HG03039 (cell line): Measurements from ENCODE around the gene PSTPIP1.

ENCODE experiments used
- ATAC-seq: cut with Tn5 transposase; IDR thresholded peaks from one replicate; pipeline ENCODE4 v1.9.1; 2021; ENCODE audit warnings: mild to moderate bottlenecking, moderate library complexity; ENCODE audit not compliant: unreplicated experiment

Gene PSTPIP1

DNA sequence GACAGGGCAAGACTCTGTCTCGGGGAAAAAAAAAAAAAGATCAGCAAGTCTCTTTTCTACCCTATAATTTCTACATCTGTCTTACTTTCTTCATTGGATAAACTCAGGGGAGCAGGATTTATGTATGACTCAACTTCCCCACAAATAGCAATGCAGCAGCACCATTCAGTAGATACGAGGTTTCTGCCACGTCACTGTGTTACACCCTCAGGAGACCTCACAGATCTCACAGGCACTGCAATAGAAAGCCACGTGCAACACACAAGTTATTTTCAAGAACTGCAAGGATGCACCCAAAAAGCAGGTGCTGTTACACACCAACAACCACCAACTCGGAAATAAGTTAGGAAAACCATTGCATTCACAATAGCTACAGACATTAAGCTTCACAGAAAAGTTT lies 45.7 kb downstream of the PSTPIP1 start:
- ATAC-seq, result no peak

DNA sequence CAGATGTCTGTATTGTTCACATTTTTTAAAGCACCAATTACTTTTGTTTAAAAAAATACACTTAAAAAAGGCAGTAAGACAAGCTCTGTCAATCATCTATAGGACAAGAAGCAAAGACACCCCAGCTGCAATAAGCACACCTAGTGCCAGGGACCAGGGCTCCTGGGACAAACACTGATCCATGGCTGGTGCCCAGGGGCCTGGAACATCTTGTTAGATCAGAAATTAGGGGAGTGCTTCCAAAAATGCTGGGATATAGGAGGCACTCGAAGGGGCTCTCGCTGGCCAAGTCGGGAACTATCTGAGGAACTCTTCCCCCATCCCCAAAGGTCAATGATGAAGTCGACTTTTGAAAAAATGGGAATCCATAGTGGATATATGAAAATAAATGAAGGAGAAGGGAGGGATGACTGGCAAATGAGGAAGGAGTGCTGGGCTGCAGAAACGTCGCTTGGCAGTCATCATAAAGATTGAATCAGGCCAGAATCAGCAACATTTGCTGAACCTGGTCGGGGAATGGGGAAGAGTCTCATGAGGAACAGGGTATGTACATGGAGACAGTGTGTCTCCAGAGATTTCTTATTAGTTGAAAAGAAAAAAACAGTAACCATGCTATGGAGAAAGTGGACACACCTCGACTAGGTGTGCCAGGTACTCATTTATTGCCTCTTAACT lies 47.5 kb downstream of the PSTPIP1 start:
- ATAC-seq, result no peak

DNA sequence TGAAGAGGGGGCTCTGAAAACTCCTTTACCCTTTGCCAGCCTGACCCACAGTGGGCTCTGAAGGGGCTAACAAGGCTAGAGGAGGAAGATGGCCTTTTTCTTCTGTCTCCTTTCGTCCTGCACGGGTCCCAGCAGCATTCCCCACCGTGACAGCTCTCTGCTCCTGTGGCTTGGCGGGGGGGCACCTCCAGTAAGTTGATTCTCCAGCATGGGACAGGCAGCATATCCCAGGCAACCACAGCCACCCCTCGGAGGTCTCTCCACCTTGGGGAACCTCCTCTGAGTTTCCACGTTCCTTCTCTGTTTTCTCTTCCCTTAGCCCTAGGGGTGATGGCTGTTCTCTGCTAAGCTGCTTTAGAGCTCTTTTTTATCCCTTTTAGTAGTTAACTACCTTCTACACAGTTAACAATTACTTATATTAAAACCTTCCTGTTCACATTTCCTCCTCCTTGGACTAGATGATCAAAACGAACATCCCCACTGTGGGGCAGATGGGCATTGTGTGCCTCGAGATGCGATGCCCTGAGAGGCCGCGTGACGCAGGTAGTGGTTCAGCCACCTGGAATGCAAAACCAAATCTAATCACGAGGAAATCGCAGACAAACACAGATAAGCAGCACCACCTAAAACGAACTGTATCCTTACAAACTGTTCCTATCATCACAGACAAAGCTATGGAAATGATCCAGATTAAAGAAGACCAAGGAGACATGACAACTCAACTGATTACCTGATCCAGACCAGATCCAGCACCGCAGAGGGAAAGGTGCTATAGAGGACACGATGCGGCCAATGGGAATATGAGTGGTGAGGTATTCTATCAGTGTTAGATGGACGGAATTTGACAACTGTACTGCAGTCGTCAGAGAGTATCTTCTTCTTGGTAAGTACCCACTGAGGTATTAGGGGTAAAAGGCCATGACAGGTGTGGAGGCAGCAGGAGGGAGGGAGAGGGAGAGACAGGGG lies 48.3 kb downstream of the PSTPIP1 start:
- no peak for ATAC-seq

DNA sequence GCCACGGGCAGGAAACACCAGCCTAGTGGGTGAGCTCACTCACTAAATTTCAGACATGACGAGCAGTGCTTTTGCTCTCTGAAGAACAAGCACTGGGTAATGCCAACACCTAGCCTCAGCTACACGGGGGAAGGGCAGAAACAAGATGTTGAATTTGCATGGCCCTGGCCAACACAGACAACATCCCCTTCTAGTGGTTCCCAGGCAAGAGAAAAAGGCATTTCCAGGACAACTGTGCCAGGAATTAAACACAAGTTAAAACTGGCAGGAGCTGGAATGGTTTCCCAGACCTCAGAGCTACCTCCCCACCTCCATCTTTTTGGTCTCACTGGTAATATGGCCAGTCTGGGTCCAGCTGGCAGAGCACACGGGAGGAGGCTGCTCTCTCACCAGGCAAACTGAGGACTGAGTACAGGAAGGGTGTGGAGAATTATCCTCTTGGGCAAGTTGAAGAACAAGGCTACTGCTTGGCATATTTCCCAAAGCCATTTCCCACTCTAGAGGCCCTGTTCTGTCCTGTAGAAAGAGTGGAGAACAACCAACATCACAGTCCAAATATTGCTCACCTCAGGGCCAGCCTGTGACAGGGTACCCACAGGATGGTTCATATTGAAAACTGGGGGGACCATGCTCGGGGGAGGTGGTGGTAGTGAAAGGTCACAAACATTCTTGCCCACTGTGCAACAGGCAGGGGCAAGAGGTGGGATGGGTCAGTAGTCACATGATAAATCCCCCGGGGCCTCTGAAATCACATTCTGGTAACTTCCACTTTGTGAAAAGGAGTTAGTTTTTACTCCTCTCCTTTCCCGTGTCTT lies 49.5 kb downstream of the PSTPIP1 start:
- no peak for ATAC-seq

DNA sequence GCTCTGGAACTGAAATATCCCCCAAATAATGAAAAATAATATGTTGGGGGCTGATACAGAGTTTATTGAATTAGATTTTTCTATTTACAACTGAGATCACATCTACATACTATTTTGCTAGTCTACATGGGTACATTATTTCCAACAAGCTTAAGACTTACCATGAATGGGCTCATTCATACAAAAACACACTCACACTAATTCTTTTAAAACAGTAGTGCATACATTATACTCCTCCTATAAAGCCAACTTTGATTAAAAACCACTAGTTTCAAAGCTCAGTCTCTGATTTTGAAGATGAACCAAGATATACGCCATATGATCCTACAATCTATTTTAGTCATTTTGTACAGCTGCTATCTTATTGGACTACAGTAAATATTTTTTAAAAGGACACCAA lies 51.1 kb downstream of the PSTPIP1 start:
- ATAC-seq, result no peak

DNA sequence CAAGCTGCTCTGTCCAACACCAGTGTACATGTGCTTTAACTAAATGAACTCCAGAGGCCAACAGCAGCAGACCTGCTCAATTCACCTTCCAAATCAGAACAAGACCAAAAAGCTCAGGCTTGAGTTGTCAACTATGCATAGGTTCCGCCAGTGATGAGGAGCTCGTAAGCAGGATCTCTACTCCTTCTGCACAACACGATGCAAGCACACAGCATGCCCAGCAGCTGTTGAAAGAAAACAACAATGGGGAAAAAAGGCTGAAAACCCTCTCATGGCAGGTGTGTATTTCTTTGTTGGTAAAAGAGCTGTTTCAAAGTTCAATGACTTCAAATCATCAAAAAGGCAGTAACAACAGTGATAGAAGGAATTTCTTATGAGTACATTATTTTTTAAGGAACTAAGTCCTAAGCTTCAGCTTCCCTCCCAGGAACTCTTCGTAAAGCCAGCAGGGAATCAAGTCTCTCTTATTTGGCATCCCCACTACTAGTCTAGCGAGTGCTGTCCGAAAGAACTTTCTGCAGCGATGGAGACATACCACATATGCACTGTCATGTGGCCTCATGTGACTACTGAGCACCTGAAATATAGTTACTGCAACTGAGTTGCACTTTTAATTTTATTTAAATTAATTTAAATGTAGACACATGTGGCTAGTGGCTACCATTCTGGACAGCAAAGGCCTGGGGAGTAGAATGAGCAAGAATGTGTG lies 51.9 kb downstream of the PSTPIP1 start:
- no peak for ATAC-seq

DNA sequence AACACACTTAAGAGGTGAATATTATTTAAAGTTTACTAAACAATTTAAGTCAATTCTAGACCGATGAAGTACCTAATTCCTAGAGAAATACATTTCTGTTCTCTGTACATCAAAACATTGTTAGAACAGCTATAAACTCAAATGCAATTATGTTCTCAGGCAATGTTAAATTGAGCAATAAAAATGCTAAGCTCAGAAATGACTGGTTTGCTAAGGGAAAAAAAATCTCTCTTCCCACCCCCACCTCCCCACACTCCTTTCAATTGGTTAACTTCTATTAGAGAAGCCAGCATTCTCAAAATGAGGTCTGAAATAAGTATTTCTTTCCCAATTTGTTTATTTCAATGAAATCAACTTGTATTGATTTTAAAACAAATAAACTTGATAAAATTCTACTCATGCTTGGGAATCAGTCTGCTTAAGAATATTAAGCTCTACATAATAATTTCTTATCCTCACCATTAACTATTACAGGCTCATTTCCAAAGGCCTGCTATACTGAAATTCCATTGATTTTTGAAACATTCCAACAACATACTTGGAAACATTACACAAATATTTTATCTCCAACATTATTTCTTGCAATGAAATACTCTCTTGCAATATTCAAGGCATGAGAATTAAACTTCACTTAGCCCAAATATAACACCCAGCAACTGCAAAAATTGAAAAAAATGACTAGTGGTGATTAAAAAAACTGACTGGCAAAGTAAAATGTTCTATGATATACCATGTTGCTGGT lies 53.4 kb downstream of the PSTPIP1 start:
- ATAC-seq, result no peak

DNA sequence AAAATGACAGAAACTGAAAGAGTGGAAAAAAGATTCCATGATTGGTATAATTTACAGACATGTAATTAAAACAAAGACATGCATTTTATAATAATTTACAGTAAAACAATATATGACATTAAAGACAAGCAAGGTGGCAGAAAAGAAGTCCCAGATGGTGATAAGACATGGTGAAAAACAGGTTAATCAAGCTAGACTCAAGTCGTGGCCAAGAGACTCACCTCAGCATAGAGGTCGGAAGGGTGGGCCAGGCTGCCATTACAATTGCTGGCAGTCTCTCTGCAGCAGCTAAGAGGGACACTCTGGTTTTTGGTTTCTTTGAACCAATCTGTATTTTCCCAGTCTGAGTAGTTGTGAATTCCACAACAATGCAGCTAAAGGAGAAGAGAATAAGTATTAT lies 57.6 kb downstream of the PSTPIP1 start:
- ATAC-seq, result no peak

DNA sequence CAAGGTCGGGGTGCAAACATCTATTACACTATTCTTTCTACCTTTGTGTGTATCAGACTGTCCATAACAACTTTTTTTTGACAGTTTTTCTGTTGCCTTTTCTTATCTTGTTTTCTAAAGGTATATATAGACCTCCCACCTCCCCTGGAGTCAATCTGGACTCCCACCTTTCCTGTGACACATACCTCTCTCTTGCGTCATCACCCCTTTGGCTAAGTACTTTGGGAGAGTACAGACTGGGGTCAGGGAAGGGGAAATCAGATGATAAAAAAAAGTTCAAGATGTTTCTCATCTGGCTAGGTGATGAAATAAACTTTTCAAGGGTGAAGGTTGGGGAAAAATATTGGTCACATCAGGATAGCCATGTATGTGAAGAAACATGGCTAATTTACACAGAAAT lies 58.8 kb downstream of the PSTPIP1 start:
- no peak for ATAC-seq

DNA sequence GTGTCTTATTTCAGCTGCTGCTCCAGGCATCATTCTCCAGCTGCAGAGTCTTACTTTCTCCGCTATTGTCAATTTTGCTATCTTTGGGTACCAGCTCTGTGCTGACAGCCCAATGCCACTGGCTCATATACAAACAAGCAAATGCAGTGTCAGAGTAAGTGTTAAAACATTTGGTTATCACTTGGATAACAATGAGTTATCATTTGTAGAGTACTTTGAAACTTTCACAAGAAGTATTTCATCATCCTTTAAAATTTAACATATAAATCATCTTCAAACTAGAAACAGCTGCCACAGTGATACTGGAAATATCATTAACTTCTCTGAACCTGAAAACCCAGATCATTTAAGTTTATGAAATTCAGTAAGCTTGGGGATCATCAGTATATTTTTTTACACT lies 62.1 kb downstream of the PSTPIP1 start:
- ATAC-seq, result no peak

DNA sequence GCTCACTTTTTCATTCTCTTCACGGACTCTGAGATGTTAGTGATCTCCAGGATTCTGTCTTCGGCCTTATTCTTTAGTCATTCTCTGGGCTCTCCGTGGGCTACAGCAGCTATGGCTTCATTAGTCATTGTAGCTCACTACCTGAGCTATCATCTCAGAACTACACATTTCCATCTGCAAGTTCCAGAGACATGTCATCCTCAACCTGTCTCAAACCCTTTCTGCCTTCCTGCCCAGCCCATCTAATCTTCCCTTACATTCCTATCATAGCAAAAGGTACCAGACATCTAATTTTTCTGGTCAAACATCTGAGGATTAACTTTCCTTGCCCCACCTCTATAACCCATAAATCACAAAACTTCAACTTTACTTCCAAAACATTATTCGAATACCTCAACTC lies 62.8 kb downstream of the PSTPIP1 start:
- ATAC-seq, result no peak

DNA sequence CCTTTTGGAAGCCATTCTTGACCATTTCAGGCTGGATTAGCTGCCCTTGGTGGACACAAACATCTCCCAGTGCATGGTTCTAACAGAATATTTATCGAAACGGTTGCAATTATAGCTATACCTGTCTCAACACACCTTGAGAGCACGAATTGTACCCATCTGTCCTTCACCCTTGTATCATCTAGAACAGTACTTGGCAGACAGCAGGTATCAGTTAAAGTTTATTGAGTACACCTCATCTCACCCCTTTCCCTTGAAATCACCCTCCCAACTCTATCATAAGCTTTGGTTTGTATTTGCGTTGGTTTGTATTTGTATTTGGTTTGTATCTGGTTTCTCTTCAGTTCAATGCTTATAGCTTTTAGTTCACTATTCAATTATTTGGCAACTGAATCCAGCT lies 63.5 kb downstream of the PSTPIP1 start:
- ATAC-seq, result no peak

DNA sequence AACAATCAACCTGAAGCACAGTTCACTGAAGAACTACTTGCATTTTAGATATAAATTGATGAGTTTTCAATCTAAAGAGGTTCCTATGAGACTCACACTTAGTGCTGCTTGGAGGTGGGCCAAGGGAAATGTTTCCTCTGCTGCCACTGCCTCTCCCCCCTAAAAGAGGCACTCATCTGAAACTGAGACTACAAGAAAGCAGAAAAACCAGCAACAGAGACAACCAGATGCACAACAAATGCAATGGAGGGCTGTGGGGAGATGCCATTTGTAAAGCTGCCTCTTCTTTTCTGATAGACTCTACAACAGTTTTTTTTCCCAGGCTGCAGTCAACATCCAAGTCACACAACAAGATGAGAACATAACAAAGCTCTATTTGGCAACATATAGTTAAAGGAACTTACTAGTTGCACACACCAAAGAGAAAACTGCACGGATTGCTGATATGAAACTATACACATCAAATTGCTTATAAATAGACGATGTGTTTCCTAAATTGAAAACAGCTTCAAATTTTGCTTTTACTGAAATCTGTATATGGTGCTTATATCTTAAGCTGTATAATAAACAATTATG lies 64.9 kb downstream of the PSTPIP1 start:
- no peak for ATAC-seq

DNA sequence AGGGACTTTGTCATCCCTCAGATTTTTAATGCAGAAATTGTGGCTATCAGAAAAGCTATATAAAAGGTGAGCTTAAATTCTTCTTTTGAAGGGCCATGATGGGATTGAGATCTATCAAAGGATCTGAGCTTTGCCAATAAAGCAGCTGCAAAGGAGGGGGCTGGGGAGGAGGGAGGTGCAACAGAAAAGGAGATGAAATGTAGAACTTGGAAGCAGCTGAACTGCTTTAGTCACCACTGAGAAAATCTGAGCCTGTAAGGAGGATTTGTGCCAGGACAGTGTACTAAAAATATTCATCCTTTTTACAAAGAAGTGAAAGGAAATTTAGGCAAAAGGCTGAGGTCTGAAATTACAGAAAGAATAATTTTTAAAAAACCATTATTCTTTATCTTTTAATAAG lies 65.6 kb downstream of the PSTPIP1 start:
- ATAC-seq, result no peak

DNA sequence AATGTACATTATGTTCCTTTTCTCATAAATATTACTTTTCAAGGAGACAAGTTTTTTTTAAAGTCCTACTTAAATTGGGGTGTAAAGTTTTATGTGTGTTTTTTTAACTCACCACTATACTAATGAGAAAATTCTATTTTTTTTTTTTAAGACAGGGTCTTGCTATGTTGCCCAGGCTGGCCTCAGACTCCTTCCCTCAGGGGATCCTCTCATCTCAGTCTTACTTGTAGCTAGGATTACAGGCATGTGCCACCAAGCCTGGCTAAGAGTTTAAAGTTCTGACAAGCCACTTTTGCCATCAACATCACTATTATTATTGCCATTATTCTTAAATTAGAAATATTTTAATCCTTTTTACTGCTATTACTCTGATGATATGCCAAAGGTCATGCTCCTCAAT lies 68.3 kb downstream of the PSTPIP1 start:
- ATAC-seq, result no peak

DNA sequence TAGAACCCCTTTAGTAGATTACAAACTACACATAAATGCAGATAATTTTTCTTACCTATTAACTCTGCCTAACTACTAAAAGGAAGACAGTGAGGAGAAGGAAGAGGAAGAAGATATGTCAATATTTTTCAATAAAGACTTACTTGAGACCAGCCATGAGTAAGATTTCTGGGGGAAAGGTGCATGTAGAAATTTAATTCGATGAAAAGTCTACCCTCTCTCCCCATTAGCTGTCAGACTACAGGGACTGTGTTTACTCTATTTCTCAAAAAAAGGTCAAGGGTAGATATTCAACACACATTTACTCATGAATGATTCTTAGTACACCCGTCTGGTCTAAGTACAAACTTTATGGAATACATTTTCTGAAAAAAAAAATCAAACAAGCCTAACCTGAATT lies 69.1 kb downstream of the PSTPIP1 start:
- ATAC-seq, result no peak

DNA sequence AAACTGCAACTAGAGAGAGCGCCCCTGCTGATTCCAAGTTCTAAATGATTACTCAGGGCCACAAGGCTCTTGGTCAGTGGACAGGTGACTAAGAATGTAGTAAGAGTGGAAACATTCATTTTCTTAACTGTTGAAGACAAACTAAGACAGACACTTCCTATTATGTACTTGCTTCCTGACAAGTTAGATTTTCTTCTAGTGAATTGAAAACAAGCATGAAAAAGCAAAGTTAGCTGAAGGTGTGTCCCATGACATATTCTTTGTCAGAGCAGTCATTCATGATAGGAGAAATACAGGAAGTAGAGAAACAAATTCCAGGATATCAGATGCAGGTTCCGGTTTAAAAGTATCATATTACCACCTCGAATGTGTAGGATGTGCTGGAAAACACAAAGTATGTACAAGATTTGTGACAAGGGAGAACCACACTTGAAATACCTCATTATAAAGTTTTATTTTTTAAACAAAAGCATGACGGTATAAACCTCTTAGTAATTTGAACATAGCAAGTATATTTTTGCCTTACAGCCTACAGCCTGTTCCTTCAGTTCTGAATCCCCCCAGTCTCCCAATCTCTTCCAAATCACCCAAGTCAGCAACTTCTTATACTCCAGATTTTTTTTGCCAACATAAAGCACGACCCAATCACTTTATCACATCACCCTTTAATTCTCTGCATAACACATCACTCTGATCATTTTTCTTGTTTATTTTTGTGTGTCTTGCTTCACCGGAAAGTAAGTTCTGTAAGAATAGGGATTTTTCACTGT lies 69.8 kb downstream of the PSTPIP1 start:
- ATAC-seq, result no peak

DNA sequence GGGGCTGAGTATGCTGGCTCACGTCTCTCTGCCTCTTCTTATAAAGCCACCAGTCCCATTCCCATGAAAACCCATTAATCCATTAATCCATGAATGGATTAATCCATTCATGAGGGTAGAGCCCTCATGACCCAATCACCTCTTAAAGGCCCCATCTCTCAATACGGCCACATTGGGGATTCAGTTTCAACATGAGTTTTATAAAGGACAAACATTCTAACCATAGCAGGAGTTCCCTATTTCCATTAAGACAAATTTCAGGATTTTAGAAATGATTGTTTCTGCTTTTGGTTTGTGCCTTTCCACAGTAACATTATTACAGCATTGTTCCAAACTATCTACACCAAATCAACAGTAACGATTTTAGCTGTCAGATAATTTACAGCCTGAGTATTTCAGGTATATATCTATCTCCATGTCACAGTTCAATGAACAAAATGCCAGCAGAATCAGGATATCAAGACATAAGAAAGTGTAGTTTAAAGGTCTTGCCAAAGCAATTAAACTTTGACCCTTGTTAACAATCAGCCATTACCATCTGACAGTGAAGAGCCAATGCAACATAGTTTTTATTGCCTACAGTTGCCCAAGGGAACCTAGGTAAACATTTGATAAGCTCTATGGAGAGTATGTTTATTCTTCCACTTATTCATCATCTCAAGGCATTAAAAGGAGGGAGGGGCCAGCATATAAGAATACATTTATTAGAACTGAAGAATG lies 72.2 kb downstream of the PSTPIP1 start:
- ATAC-seq, result no peak
